H9 (cell line): Measurements from ENCODE around the gene CATSPERB. TPM values are rescaled to one million over a fixed set of nuclear protein-coding genes. Genes with fewer than 3 reads are reported as not detected.

Source experiments
- DNase-seq: peaks from one replicate; pipeline ENCODE4 v3.0.0-alpha.2; 2017
- H2AFZ ChIP-seq: one replicate; pipeline ENCODE4 v1.6.1; 2013; ENCODE audit warnings: mild to moderate bottlenecking, low read length, control low read depth, moderate library complexity
- H2AK5ac ChIP-seq: 2 replicates; pipeline ENCODE4 v1.6.1; 2013; ENCODE audit warnings: low read length, control low read depth, mixed read lengths; ENCODE audit not compliant: insufficient read length
- H2BK120ac ChIP-seq: one replicate; pipeline ENCODE4 v1.6.1; 2013; ENCODE audit warnings: low read depth, mild to moderate bottlenecking, low read length, control low read depth, inconsistent platforms; ENCODE audit not compliant: poor library complexity, severe bottlenecking
- H2BK12ac ChIP-seq: 2 replicates; pipeline ENCODE4 v1.6.1; 2013; ENCODE audit warnings: low read length, control low read depth, mixed read lengths, low read depth; ENCODE audit not compliant: insufficient read length
- H2BK15ac ChIP-seq: 2 replicates; pipeline ENCODE4 v1.6.1; 2013; ENCODE audit warnings: low read depth, low read length, control low read depth
- H2BK20ac ChIP-seq: one replicate; pipeline ENCODE4 v1.6.1; 2013; ENCODE audit warnings: low read depth, mild to moderate bottlenecking, low read length, control low read depth, inconsistent platforms; ENCODE audit not compliant: poor library complexity, severe bottlenecking
- H2BK5ac ChIP-seq: 2 replicates; pipeline ENCODE4 v1.6.1; 2013; ENCODE audit warnings: low read length, control low read depth, mixed read lengths; ENCODE audit not compliant: insufficient read length
- H3K14ac ChIP-seq: 2 replicates; pipeline ENCODE4 v1.6.1; 2013; ENCODE audit warnings: low read length, control low read depth; ENCODE audit not compliant: insufficient read depth
- H3K18ac ChIP-seq: 2 replicates; pipeline ENCODE4 v1.6.1; 2013; ENCODE audit warnings: low read depth, mild to moderate bottlenecking, mixed read lengths, low read length, control low read depth; ENCODE audit not compliant: insufficient read length
- H3K23ac ChIP-seq: 2 replicates; pipeline ENCODE4 v1.6.1; 2013; ENCODE audit warnings: low read length, control low read depth, mixed read lengths, low read depth; ENCODE audit not compliant: insufficient read length
- H3K23me2 ChIP-seq: 2 replicates; pipeline ENCODE4 v1.6.1; 2013; ENCODE audit warnings: low read depth, mild to moderate bottlenecking, mixed read lengths, low read length, control low read depth; ENCODE audit not compliant: insufficient read length, poor library complexity, severe bottlenecking
- H3K27ac ChIP-seq: 2 replicates; pipeline ENCODE4 v1.5.1; 2013; ENCODE audit warnings: low read length, control low read depth, mixed read lengths, low read depth; ENCODE audit not compliant: insufficient read length
- H3K27me3 ChIP-seq: 2 replicates; pipeline ENCODE4 v1.6.1; 2013; ENCODE audit warnings: low read length, control low read depth, inconsistent platforms; ENCODE audit not compliant: insufficient read depth
- H3K4ac ChIP-seq: 2 replicates; pipeline ENCODE4 v1.6.1; 2013; ENCODE audit warnings: low read depth, mild to moderate bottlenecking, control low read depth, inconsistent platforms, low read length, moderate library complexity
- H3K4me1 ChIP-seq: 2 replicates; pipeline ENCODE4 v1.6.1; 2013; ENCODE audit warnings: low read length, control low read depth, inconsistent platforms; ENCODE audit not compliant: insufficient read depth
- H3K4me2 ChIP-seq: 2 replicates; pipeline ENCODE4 v1.6.1; 2013; ENCODE audit warnings: low read length, control low read depth, mixed read lengths; ENCODE audit not compliant: insufficient read length, insufficient read depth
- H3K56ac ChIP-seq: 2 replicates; pipeline ENCODE4 v1.6.1; 2013; ENCODE audit warnings: low read depth, mild to moderate bottlenecking, mixed read lengths, low read length, control low read depth; ENCODE audit not compliant: insufficient read length
- H3K79me1 ChIP-seq: 2 replicates; pipeline ENCODE4 v1.6.1; 2013; ENCODE audit warnings: low read depth, mild to moderate bottlenecking, moderate library complexity, low read length, control low read depth, inconsistent platforms; ENCODE audit not compliant: insufficient read depth, poor library complexity, severe bottlenecking
- H3K79me2 ChIP-seq: 2 replicates; pipeline ENCODE4 v1.6.1; 2013; ENCODE audit warnings: low read length, control low read depth, inconsistent platforms; ENCODE audit not compliant: insufficient read depth
- H3K9ac ChIP-seq: 2 replicates; pipeline ENCODE4 v1.6.1; 2013; ENCODE audit warnings: low read length, control low read depth, mixed read lengths; ENCODE audit not compliant: insufficient read length; ENCODE audit errors: extremely low read depth
- H3K9me3 ChIP-seq: one replicate; pipeline ENCODE4 v1.6.1; 2013; ENCODE audit warnings: low read depth, low read length, inconsistent platforms; ENCODE audit not compliant: control insufficient read depth
- H3T11ph ChIP-seq: one replicate; pipeline ENCODE4 v1.6.1; 2013; ENCODE audit warnings: mild to moderate bottlenecking, low read length, control low read depth, inconsistent platforms
- H4K20me1 ChIP-seq: one replicate; pipeline ENCODE4 v1.6.1; 2013; ENCODE audit not compliant: control insufficient read depth, insufficient read length, insufficient read depth
- H4K5ac ChIP-seq: 2 replicates; pipeline ENCODE4 v1.6.1; 2013; ENCODE audit warnings: low read depth, mild to moderate bottlenecking, mixed read lengths, low read length, control low read depth; ENCODE audit not compliant: insufficient read length
- H4K8ac ChIP-seq: replicated peaks from 2 replicates; pipeline ENCODE4 v1.6.1; 2013; ENCODE audit warnings: low read length, control low read depth, mixed read lengths, low read depth; ENCODE audit not compliant: insufficient read length
- H4K91ac ChIP-seq: 2 replicates; pipeline ENCODE4 v1.6.1; 2013; ENCODE audit warnings: low read depth, mild to moderate bottlenecking, moderate library complexity, mixed read lengths, low read length, control low read depth; ENCODE audit not compliant: insufficient read length
- H3K27ac Mint-ChIP-seq, 3 experiments: 2 replicates in 2 of 3; 3 replicates in 1 of 3; pipeline ENCODE4 v1.8.0; 2020 to 2021; ENCODE audit warnings: mixed read lengths in 3 of 3, mild to moderate bottlenecking in 1 of 3, moderate library complexity in 1 of 3
- H3K27me3 Mint-ChIP-seq: 2 replicates; pipeline ENCODE4 v1.8.0; 2021; ENCODE audit warnings: low read depth, mild to moderate bottlenecking, moderate library complexity, mixed read lengths
- H3K36me3 Mint-ChIP-seq, 3 experiments: 2 replicates in 2 of 3; 3 replicates in 1 of 3; pipeline ENCODE4 v1.8.0; 2020 to 2021; ENCODE audit warnings: low read depth in 3 of 3, mixed read lengths in 3 of 3; ENCODE audit not compliant: insufficient read depth in 1 of 3
- H3K4me1 Mint-ChIP-seq, 2 experiments: 2 replicates each; pipeline ENCODE4 v1.8.0; 2020; ENCODE audit warnings: mixed read lengths in 2 of 2
- H3K4me3 Mint-ChIP-seq, 2 experiments: 2 replicates in 1 of 2; 3 replicates in 1 of 2; pipeline ENCODE4 v1.8.0; 2020 to 2021; ENCODE audit warnings: mild to moderate bottlenecking in 2 of 2, mixed read lengths in 2 of 2, moderate library complexity in 1 of 2
- H3K9me3 Mint-ChIP-seq, 2 experiments: 2 replicates in 1 of 2; 3 replicates in 1 of 2; pipeline ENCODE4 v1.8.0; 2020; ENCODE audit warnings: mild to moderate bottlenecking in 2 of 2, mixed read lengths in 2 of 2, moderate library complexity in 1 of 2
- WGBS: extraction: QIAGEN DNeasy Blood & Tissue Kit; methylation state at CpG from one replicate; pipeline ENCODE4 v1.1.7; 2013; ENCODE audit warnings: missing lambda C conversion rate, low lambda C conversion rate, mixed read lengths; ENCODE audit not compliant: insufficient read length; ENCODE audit errors: extremely low coverage; 5-methylcytosine and 5-hydroxymethylcytosine counted together
- total RNA-seq: library from RNA; stranded (reverse); gene quantifications from 2 replicates; pipeline ENCODE4 v1.2.1, GENCODE V29; 2021
- TF ChIP-seq, protein P1 (sequence below): fragments of 200-600 bp; sonication (generic); conservative IDR thresholded peaks from 3 replicates; pipeline ENCODE4 v1.8.0; 2021; ENCODE audit warnings: antibody characterized with exemption, mild to moderate bottlenecking

The CATSPERB gene
- total RNA-seq, 1 experiment from 2014 or later = 0.48 TPM

DNA sequence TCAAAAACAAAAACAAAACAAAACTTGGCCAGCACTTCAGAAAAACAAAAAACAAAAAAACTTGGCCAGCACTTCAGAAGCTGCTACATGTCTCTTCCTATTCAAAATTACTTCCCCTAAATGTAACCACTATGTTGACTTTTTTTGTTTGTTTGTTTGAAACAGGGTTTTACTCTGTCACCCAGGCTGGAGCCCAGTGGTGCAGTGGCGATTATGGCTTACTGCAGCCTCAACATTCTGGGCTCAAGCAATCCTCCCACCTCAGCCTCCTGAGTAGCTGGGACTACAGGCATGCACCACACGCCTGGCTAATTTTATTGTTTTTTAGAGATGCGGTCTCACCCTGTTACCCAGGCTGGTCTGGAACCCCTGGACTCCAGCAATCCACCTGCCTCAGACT, 183.8 kb downstream of the CATSPERB start:
- no peak overlapping the region for H2BK12ac ChIP-seq
- no peaks in the 10 kb centered on the region for H4K20me1 ChIP-seq

More for the DNA sequence above, 183.8 kb downstream of the CATSPERB start:
- no peak overlapping the region for H2BK5ac ChIP-seq
- H2BK20ac ChIP-seq = no peak overlapping the region
- no peak overlapping the region for H4K5ac ChIP-seq
- no peak overlapping the region for H3T11ph ChIP-seq
- H3K9me3 ChIP-seq = no peaks in the 10 kb centered on the region
- no peak overlapping the region for H3K18ac ChIP-seq
- H2AK5ac ChIP-seq = no peak overlapping the region
- H3K4ac ChIP-seq = no peak overlapping the region
- TF ChIP-seq, protein P1, sequence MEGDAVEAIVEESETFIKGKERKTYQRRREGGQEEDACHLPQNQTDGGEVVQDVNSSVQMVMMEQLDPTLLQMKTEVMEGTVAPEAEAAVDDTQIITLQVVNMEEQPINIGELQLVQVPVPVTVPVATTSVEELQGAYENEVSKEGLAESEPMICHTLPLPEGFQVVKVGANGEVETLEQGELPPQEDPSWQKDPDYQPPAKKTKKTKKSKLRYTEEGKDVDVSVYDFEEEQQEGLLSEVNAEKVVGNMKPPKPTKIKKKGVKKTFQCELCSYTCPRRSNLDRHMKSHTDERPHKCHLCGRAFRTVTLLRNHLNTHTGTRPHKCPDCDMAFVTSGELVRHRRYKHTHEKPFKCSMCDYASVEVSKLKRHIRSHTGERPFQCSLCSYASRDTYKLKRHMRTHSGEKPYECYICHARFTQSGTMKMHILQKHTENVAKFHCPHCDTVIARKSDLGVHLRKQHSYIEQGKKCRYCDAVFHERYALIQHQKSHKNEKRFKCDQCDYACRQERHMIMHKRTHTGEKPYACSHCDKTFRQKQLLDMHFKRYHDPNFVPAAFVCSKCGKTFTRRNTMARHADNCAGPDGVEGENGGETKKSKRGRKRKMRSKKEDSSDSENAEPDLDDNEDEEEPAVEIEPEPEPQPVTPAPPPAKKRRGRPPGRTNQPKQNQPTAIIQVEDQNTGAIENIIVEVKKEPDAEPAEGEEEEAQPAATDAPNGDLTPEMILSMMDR = no peak
- H3K14ac ChIP-seq = no peak overlapping the region
- H4K91ac ChIP-seq = no peak overlapping the region
- no peaks in the 10 kb centered on the region for H3K79me1 ChIP-seq
- no peak overlapping the region for H2BK120ac ChIP-seq
- H2BK15ac ChIP-seq = no peak overlapping the region
- no peak overlapping the region for H3K9ac ChIP-seq
- H3K56ac ChIP-seq = no peak overlapping the region
- H3K27ac ChIP-seq = no peak overlapping the region
- no peak overlapping the region for H2AFZ ChIP-seq
- no peaks in the 10 kb centered on the region for H3K79me2 ChIP-seq
- no peaks in the 10 kb centered on the region for H3K27me3 ChIP-seq
- no peak for DNase-seq
- no peak overlapping the region for H3K4me2 ChIP-seq
- H3K4me1 ChIP-seq = no peaks in the 10 kb centered on the region
- H3K23ac ChIP-seq = no peak overlapping the region
- peaks cover 9% of the 10 kb centered on the region for H3K27me3 Mint-ChIP-seq
- H3K4me3 Mint-ChIP-seq = no peak overlapping the region
- no peaks in the 10 kb centered on the region for H3K23me2 ChIP-seq
- WGBS = no CpG with 5 or more reads among the region's 3 CpGs
- no peaks in the 10 kb centered on the region; a peak in 1 of 7 replicates for H3K36me3 Mint-ChIP-seq
- peaks cover 0 to 4% of the 10 kb centered on the region in 2 experiments; a peak in 1 of 4 replicates for H3K4me1 Mint-ChIP-seq
- H4K8ac ChIP-seq = no peak overlapping the region
- no peaks in the 10 kb centered on the region; a peak in 2 of 5 replicates for H3K9me3 Mint-ChIP-seq
- H3K27ac Mint-ChIP-seq = no peak overlapping the region
